ENCODE measurements around the gene GNAI3. TPM values are rescaled to one million over a fixed set of nuclear protein-coding genes. Genes with fewer than 3 reads are reported as not detected.
A peak's percentile ranks its signal among the peaks of the same experiment; 100 is the strongest.

GNAI3 gene
- total and polyA plus RNA-seq, 2 experiments from 2014 or later = 14.9 TPM

DNA sequence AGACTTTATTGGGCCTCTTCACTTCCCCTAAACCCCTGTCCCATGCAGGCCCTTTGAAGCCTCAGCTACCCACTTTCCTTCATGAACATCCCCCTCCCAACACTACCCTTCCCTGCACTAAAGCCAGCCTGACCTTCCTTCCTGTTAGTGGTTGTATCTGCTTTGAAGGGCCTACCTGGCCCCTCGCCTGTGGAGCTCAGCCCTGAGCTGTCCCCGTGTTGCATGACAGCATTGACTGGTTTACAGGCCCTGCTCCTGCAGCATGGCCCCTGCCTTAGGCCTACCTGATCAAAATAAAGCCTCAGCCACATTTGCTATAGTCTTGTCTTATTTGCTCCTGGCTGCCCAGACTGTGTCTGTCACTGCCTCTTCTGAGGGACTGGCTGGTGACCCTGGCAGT is 113.0 kb downstream of the GNAI3 start:
- TF ChIP-seq EZH2phosphoT487 (IDR thresholded peaks at IDR 0.05; ENCODE audit: insufficient read depth, low read depth) (no peak), EZH2 (IDR thresholded peaks at IDR 0.05; ENCODE audit: insufficient read depth, poor library complexity, severe bottlenecking) (no peak)
- DNase-seq = no peak
- Histone ChIP-seq H3K9me3 (ENCODE audit: low read depth) (no peaks in the 10 kb centered on the region), H3K27ac (no peak overlapping the region), H2AFZ (no peak overlapping the region), H4K20me1 (ENCODE audit: insufficient read depth) (no peaks in the 10 kb centered on the region), H3F3A (ENCODE audit: insufficient read depth) (no peaks in the 10 kb centered on the region), H3K9ac (no peak overlapping the region), H3K27me3 (replicated peaks; ENCODE audit: insufficient read depth) (no peaks in the 10 kb centered on the region), H3K4me2 (ENCODE audit: unreplicated experiment) (no peak overlapping the region), H3K4me1 (ENCODE audit: insufficient read depth) (peaks cover 5% of the 10 kb centered on the region; the same call in 1 of the 2 replicates), H3K4me3 (no peak overlapping the region), H3K79me2 (ENCODE audit: insufficient read depth) (no peaks in the 10 kb centered on the region), H3K9me2 (ENCODE audit: insufficient read depth) (no peaks in the 10 kb centered on the region), H3K36me3 (ENCODE audit: low read depth) (no peaks in the 10 kb centered on the region)
- in situ Hi-C loops (cut with MboI) = no loop called here
- WGBS, 2 experiments (ENCODE audit: low coverage in 1 of 2, low lambda C conversion rate in 2 of 2, missing lambda C conversion rate in 2 of 2) = 64 to 67% methylated on average over 2 of the region's 2 CpGs

DNA sequence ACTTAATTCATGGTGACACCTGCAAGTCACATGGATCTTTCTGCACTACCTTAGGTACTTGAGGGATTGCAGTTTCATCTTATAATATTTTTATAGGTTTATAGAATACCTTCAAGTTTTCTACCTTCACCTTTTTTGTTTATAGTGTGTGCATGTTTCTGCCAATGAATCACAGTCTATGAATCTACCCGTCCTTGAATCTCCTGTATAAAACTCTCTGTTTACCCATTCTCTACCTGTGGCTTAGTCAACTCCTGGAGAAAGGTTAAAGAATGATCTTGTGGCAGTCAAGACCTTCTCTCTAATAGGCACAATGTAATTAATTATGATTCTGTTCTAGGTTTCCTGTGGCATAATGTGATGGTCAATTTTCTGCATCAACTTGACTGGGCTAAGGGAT is 116.3 kb downstream of the GNAI3 start:
- Histone ChIP-seq H4K20me1 (ENCODE audit: insufficient read depth) (no peaks in the 10 kb centered on the region), H3K4me2 (ENCODE audit: unreplicated experiment) (no peak overlapping the region), H3K9ac (no peak overlapping the region), H3F3A (ENCODE audit: insufficient read depth) (no peaks in the 10 kb centered on the region), H3K4me1 (ENCODE audit: insufficient read depth) (peaks cover 10% of the 10 kb centered on the region; the same call in 1 of the 2 replicates), H3K4me3 (no peak overlapping the region), H3K36me3 (ENCODE audit: low read depth) (no peaks in the 10 kb centered on the region), H3K9me2 (ENCODE audit: insufficient read depth) (no peaks in the 10 kb centered on the region), H3K79me2 (ENCODE audit: insufficient read depth) (no peaks in the 10 kb centered on the region), H2AFZ (no peak overlapping the region), H3K27ac (no peak overlapping the region), H3K9me3 (ENCODE audit: low read depth) (no peaks in the 10 kb centered on the region), H3K27me3 (replicated peaks; ENCODE audit: insufficient read depth) (no peaks in the 10 kb centered on the region)
- 87 to 91% methylated on average over 1 of the region's 1 CpG for WGBS, 2 experiments (ENCODE audit: low coverage in 1 of 2, low lambda C conversion rate in 2 of 2, missing lambda C conversion rate in 2 of 2)
- in situ Hi-C loops (cut with MboI) = no loop called here
- DNase-seq = no peak
- TF ChIP-seq EZH2phosphoT487 (IDR thresholded peaks at IDR 0.05; ENCODE audit: insufficient read depth, low read depth) (no peak), EZH2 (IDR thresholded peaks at IDR 0.05; ENCODE audit: insufficient read depth, poor library complexity, severe bottlenecking) (no peak)

DNA sequence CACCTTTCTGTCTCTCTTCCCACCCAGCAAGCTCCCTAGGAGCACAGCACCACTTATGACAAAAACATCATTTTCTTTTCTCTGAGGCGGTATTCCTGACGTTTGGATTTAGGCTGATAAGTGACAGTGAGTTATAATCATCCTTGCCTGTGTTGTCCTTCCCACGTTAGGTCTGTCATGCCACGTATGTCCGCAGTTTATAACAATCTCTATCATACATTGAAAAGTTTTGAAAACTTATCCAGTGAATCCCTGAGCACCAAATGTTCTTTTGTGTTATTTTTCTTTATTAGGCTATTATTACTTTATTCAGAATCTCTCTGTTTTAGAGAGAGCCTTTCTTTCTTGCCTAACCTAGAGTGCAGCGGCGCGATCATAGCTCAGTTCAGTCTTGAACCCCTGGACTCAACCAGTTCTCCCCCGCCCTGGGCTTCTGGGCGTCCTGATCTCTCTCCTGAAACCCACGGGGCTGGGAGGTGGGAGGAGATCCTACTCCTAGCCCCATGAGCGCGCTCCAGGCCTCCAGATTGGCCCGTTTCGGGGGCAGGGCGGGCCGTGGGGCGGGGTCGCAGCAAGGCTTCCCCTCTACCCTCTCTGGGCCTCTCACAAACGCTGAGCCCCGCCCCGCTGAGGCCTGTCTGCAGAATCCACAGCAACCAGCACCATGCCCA is 119.2 kb downstream of the GNAI3 start, which contains the start of gene GSTM2:
Gene GSTM2, plus strand, starts transcription at position 606 of the 671 bp plus-strand sequence. Its CDS starts 59 bp downstream, at position 665.
- H3K9me3 ChIP-seq (ENCODE audit: low read depth) = no peaks in the 10 kb centered on the region
- peak within 1 kb of the TSS; percentile 84 for H2AFZ ChIP-seq
- H3K27me3 ChIP-seq (replicated peaks; ENCODE audit: insufficient read depth) = no peaks in the 10 kb centered on the region
- in situ Hi-C loops (cut with MboI) = no loop called here
- H3F3A ChIP-seq (ENCODE audit: insufficient read depth) = no peaks in the 10 kb centered on the region
- H3K9me2 ChIP-seq (ENCODE audit: insufficient read depth) = no peaks in the 10 kb centered on the region
- peak within 1 kb of the TSS; percentile 70 for H3K4me3 ChIP-seq
- TF ChIP-seq EZH2phosphoT487 (IDR thresholded peaks at IDR 0.05; ENCODE audit: insufficient read depth, low read depth) (no peak), EZH2 (IDR thresholded peaks at IDR 0.05; ENCODE audit: insufficient read depth, poor library complexity, severe bottlenecking) (no peak)
- H3K27ac ChIP-seq = no peak within 1 kb of the TSS
- WGBS, 2 experiments (ENCODE audit: low coverage in 1 of 2, low lambda C conversion rate in 2 of 2, missing lambda C conversion rate in 2 of 2) = 8 to 11% methylated on average over 16 to 22 of the region's 22 CpGs
- H3K9ac ChIP-seq = peak within 1 kb of the TSS; percentile 67
- H3K36me3 ChIP-seq (ENCODE audit: low read depth) = no peaks in the 10 kb centered on the region
- peak within 1 kb of the TSS; percentile 92 for H3K4me2 ChIP-seq (ENCODE audit: unreplicated experiment)
- no peaks in the 10 kb centered on the region for H3K79me2 ChIP-seq (ENCODE audit: insufficient read depth)
- DNase-seq = peak; percentile 93
- no peaks in the 10 kb centered on the region for H4K20me1 ChIP-seq (ENCODE audit: insufficient read depth)
- peaks cover 10% of the 10 kb centered on the region; the same call in 1 of the 2 replicates for H3K4me1 ChIP-seq (ENCODE audit: insufficient read depth)

MicroRNA genes within 50 kb of the gene (microRNA counts, 767-probe panel; counts per million panel counts)
- 6,536 counts per million, percentile 93 among the panel's probes with 10 or more counts for microRNA hsa-miR-197-3p

Small RNA genes within 50 kb of the gene (small RNA-seq; reads per million reads assigned to genes)
- gene RNU6V (ENCODE audit: low read depth, low replicate concordance) = not detected

Other genes with a start within 250 kb of the GNAI3 start
- not detected in 2 replicates for gene MYBPHL, start 241.6 kb upstream of the GNAI3 start, total RNA-seq (2014; rRNA removed; shearing (Covaris generic))
- gene MYBPHL, start 241.6 kb upstream of the GNAI3 start, polyA plus RNA-seq (2016; fragmentation: Nextera tagmentation; extraction: Ambion mirVana) = not detected in 2 replicates
- 8.4 and 11.8 TPM in 2 replicates for gene SORT1, start 150.7 kb upstream of the GNAI3 start, total RNA-seq (2014; rRNA removed; shearing (Covaris generic))
- 6.7 and 7.1 TPM in 2 replicates for gene SORT1, start 150.7 kb upstream of the GNAI3 start, polyA plus RNA-seq (2016; fragmentation: Nextera tagmentation; extraction: Ambion mirVana)
- 38.8 and 53.7 TPM in 2 replicates for gene PSMA5, start 122.2 kb upstream of the GNAI3 start, total RNA-seq (2014; rRNA removed; shearing (Covaris generic))
- 89.7 and 94.5 TPM in 2 replicates for gene PSMA5, start 122.2 kb upstream of the GNAI3 start, polyA plus RNA-seq (2016; fragmentation: Nextera tagmentation; extraction: Ambion mirVana)
- gene SYPL2, start 82.1 kb upstream of the GNAI3 start, total RNA-seq (2014; rRNA removed; shearing (Covaris generic)) = 0.11 and 0.13 TPM in 2 replicates
- gene SYPL2, start 82.1 kb upstream of the GNAI3 start, polyA plus RNA-seq (2016; fragmentation: Nextera tagmentation; extraction: Ambion mirVana) = 0.38 and 0.60 TPM in 2 replicates
- gene ATXN7L2, start 64.7 kb upstream of the GNAI3 start, total RNA-seq (2014; rRNA removed; shearing (Covaris generic)) = 2.1 and 5.3 TPM in 2 replicates
- 3.0 and 3.3 TPM in 2 replicates for gene ATXN7L2, start 64.7 kb upstream of the GNAI3 start, polyA plus RNA-seq (2016; fragmentation: Nextera tagmentation; extraction: Ambion mirVana)
- gene CYB561D1, start 54.5 kb upstream of the GNAI3 start, total RNA-seq (2014; rRNA removed; shearing (Covaris generic)) = 9.5 and 9.6 TPM in 2 replicates
- 5.5 and 5.9 TPM in 2 replicates for gene CYB561D1, start 54.5 kb upstream of the GNAI3 start, polyA plus RNA-seq (2016; fragmentation: Nextera tagmentation; extraction: Ambion mirVana)
- 2.7 and 2.8 TPM in 2 replicates for gene AMIGO1, start 38.9 kb upstream of the GNAI3 start, total RNA-seq (2014; rRNA removed; shearing (Covaris generic))
- gene AMIGO1, start 38.9 kb upstream of the GNAI3 start, polyA plus RNA-seq (2016; fragmentation: Nextera tagmentation; extraction: Ambion mirVana) = 1.3 and 1.7 TPM in 2 replicates
- gene GPR61, start 8.7 kb upstream of the GNAI3 start, total RNA-seq (2014; rRNA removed; shearing (Covaris generic)) = not detected in 2 replicates
- gene GPR61, start 8.7 kb upstream of the GNAI3 start, polyA plus RNA-seq (2016; fragmentation: Nextera tagmentation; extraction: Ambion mirVana) = not detected in 2 replicates
- not detected in 2 replicates for gene GNAT2, start 71.0 kb downstream of the GNAI3 start, total RNA-seq (2014; rRNA removed; shearing (Covaris generic))
- gene GNAT2, start 71.0 kb downstream of the GNAI3 start, polyA plus RNA-seq (2016; fragmentation: Nextera tagmentation; extraction: Ambion mirVana) = 0.32 TPM in 1 of 2 replicates, not detected in the other
- 79.3 and 87.9 TPM in 2 replicates for gene AMPD2, start 71.2 kb downstream of the GNAI3 start, total RNA-seq (2014; rRNA removed; shearing (Covaris generic))
- 61.1 and 61.3 TPM in 2 replicates for gene AMPD2, start 71.2 kb downstream of the GNAI3 start, polyA plus RNA-seq (2016; fragmentation: Nextera tagmentation; extraction: Ambion mirVana)
- 6.2 and 7.7 TPM in 2 replicates for gene GSTM4, start 107.5 kb downstream of the GNAI3 start, total RNA-seq (2014; rRNA removed; shearing (Covaris generic))
- 12.4 and 15.2 TPM in 2 replicates for gene GSTM4, start 107.5 kb downstream of the GNAI3 start, polyA plus RNA-seq (2016; fragmentation: Nextera tagmentation; extraction: Ambion mirVana)
- 19.7 and 27.7 TPM in 2 replicates for gene GSTM2, start 119.4 kb downstream of the GNAI3 start, total RNA-seq (2014; rRNA removed; shearing (Covaris generic))
- gene GSTM2, start 119.4 kb downstream of the GNAI3 start, polyA plus RNA-seq (2016; fragmentation: Nextera tagmentation; extraction: Ambion mirVana) = 40.1 and 41.2 TPM in 2 replicates
- gene GSTM1, start 139.2 kb downstream of the GNAI3 start, total RNA-seq (2014; rRNA removed; shearing (Covaris generic)) = not detected in 2 replicates
- not detected in 2 replicates for gene GSTM1, start 139.2 kb downstream of the GNAI3 start, polyA plus RNA-seq (2016; fragmentation: Nextera tagmentation; extraction: Ambion mirVana)
- 1.5 and 2.4 TPM in 2 replicates for gene GSTM5, start 163.6 kb downstream of the GNAI3 start, total RNA-seq (2014; rRNA removed; shearing (Covaris generic))
- 2.5 and 3.8 TPM in 2 replicates for gene GSTM5, start 163.6 kb downstream of the GNAI3 start, polyA plus RNA-seq (2016; fragmentation: Nextera tagmentation; extraction: Ambion mirVana)
- 28.7 and 30.0 TPM in 2 replicates for gene GSTM3, start 192.4 kb downstream of the GNAI3 start, total RNA-seq (2014; rRNA removed; shearing (Covaris generic))
- gene GSTM3, start 192.4 kb downstream of the GNAI3 start, polyA plus RNA-seq (2016; fragmentation: Nextera tagmentation; extraction: Ambion mirVana) = 75.2 and 81.0 TPM in 2 replicates
- not detected in 2 replicates for gene EPS8L3, start 215.3 kb downstream of the GNAI3 start, total RNA-seq (2014; rRNA removed; shearing (Covaris generic))
- gene EPS8L3, start 215.3 kb downstream of the GNAI3 start, polyA plus RNA-seq (2016; fragmentation: Nextera tagmentation; extraction: Ambion mirVana) = not detected in 2 replicates

Data from GM23248 (cell line).